GM18507 (cell line): ENCODE measurements around the gene DBH.
"Not testable (repeated sequence)": the region's sequence is repeated elsewhere in the genome, so short reads cannot be mapped to it uniquely, and the experiment has no call there.

Experiments used
- DNase-seq: peaks from one replicate; pipeline ENCODE4 v3.0.0; 2011; ENCODE audit warnings: low read depth; ENCODE audit not compliant: insufficient read length; ENCODE audit errors: extremely low spot score
- FAIRE-seq: peaks from 2 replicates; lab custom pipeline; 2011; peaks lifted over from hg19 to GRCh38; lab: Jason Lieb, UNC

DBH gene

DNA sequence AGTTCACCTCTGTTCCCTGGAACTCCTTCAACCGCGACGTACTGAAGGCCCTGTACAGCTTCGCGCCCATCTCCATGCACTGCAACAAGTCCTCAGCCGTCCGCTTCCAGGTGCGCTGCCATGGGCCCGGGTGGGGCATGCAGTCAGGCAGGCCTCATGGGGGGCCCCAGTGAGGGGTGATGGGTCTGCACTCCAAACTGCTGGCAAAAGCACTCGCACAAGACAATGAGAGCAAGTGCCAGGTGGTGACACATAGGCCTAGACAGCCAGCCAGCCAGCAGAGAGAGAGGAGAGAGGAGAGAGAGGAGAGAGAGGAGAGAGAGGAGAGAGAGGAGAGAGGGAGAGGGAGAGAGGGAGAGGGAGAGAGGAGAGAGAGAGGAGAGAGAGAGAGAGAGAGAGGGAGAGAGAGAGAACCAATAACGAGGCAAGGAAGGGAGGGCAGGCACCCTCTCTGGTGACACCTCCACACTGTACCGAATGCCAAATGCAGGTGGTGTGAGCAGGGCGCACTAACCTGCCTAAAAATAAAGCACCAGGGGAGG lies 21.0 kb downstream of the DBH start:
- FAIRE-seq (no peak), DNase-seq (no peak)

DNA sequence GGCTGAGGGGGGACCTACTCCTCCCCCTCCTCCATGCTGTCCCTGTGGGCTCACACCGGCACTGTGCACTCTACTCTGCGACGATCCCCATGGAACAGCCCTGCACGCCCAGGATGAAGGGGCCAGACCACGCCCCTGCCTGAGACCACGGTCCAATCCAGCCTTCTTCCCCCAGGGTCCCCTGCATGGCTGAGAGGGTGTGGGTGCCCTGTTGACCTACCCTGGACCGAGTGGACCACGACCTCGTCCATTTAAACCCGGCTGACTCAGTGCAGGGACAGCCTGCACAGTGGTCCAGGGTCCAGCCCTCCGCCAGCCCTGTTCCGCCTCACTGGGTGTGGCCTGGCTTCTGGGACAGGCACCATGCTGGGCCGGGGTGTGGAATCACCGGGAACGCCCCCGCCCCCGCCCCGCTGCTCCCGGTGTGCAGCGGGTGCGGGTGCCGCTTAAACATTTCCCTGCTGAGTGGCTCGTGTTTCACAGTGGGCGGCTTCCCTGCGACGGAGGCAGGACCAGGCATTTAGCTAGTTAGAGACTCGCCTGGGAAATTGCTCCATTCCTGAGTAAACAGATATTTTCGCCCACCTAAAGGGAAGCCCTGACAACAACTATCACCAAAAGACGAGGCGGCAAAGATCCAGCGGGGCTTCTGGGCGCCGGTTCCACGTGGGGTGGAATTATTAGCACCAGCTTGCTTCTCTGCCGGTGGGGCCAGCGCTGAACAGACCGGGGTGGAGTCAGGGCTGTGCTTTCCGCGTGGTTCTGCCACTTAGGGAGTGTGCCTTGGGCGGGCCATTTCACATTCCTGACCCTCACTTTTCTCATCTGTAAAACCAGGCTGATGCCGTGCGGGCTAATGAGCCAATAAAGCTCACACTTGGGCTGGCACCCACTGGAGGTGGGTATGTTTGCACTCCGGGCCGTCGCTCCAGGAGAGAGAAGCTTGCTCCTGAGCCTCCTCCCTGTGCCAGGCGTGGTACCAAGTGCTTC lies 22.6 kb downstream of the DBH start:
- DNase-seq (no peak), FAIRE-seq (no peak)

DNA sequence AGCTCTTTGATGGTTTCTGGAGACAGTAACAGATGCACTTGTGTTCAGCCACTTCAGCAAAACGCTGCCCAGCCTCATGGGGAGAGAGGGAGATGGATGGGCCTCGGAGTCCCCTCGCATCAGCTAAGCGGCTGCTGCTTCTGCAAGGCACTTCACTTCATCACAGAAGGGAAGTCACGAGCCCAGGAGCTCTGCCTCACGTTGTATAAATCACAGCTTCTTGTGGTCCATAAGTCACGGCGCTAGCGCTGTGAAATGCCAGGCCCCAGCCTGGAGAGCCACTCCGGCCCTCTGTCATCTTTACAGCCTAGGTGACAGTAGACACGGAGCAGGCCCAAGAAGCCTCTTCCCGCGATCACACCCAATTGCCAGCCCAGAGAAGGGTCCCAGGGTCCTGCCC lies 23.4 kb downstream of the DBH start:
- FAIRE-seq (no peak), DNase-seq (no peak)

DNA sequence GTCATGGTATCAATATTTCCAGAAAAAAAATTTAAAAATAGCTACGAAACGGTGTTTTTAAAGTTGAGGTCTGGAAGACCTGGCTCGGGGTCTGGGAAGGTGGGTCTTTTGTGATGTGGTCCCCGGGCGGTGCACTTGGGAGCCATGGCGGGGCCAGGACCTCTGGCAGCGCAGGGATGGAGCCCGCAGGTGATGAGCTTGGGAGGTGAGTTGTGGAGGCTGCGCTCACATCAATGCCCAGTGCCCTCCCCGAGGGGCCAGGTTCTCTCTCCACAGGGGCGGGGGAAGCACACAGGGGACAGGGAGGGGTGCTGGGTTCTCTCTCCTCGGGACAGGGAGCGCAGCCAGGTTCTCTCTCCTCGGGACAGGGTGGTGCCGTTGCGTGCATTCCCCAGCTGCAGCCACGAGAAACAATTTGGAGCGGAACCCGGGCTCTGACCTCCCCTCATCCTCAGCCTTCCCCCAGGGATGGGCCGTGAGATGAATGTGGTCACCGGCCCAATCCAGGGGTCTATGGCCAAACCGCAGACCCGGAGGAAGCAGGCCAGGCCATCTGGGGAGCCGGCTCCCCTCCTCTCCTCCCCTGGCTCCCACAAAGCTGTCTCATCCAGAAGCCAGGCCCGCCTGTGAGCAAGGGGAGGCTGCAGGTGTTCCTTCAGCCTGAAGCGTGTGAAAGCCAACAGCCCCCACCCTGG lies 25.8 kb downstream of the DBH start:
- FAIRE-seq (no peak), DNase-seq (no peak)

- FAIRE-seq (no peak), DNase-seq (no peak)
These were observed 28.2 kb downstream of the DBH start for GRCh38 chr9:133664173-133665050.

DNA sequence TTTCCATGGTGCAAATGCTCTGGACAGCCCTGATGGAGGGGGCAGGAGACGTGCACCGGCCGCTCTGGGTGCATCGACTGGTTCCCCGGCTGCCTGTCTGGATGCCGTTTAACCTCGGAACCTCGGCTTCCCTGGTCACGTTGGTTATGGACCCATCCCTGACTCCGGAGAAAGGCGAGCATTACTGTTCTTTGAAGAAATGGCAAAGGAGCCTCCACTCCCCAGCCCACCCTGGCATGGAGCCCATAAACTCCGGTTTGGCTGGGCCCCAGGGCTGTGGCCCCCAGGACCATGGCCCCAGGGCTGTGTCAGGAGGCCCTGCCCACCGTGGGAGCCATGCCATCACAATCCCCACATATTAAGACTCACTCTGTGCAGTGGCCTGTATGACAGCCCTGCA lies 28.9 kb downstream of the DBH start:
- DNase-seq (no peak), FAIRE-seq (no peak)

- no peak for FAIRE-seq
- no peak for DNase-seq
These were observed 29.4 kb downstream of the DBH start for GRCh38 chr9:133665535-133665934.

DNA sequence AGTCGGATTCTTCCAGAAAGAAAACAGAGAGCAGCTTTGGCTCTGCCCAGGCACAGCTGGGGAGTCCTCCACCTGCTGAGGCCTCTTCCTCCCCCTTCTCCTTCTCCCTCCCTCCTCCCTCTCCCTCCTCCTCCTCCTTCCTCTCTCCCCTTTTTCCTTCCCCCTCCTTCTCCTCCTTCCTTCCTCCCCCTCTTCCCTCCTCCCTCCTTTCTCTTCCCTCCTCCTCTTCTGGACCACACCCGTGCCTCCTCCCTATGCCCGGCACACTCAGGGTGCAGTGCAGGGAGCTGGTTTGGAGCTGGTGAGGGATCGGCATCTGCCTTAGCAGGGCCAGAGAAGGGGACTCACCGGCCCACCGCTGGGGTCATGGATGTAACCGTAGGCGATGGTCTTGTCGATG lies 30.2 kb downstream of the DBH start:
- DNase-seq (no peak), FAIRE-seq (no peak)

- FAIRE-seq (no peak), DNase-seq (no peak)
These were observed 30.7 kb downstream of the DBH start for GRCh38 chr9:133666845-133667244.

DNA sequence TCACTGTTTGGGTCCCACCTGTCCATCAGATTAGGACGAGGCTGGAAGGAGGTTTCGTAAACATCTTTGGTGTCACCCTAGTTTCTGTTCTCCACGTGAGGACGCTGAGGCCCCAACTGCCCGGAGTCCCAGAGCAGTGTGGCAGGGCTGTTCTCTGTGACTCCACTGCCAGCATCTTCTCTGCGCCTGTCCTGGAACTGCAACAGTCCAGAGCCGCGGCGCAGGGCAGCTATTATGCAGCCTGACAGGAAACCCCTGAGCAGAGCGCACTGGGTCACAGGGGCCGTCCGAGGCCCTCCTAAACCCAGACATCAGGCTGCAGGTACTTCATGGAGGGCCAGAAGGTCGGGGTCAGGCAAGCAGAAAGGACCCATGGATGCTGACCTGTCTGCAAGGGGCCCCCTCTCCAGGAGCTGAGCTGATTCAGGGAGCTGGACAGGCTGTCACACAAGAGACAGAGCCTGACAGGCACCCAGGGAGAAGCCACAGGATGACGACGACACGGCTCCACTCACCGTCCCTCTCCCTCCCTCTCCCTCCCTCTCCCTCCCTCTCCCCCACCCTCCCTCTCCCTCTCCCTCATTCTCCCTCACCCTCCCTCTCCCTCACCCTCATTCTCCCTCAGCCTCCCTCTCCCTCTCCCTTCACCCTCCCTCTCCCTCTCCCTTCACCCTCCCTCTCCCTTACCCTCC lies 31.7 kb downstream of the DBH start:
- no peak for DNase-seq
- no peak for FAIRE-seq

GRCh38 chr9:133669182-133669801 lies 33.1 kb downstream of the DBH start:
- DNase-seq, result no peak
- no peak for FAIRE-seq

GRCh38 chr9:133670466-133670865 lies 34.3 kb downstream of the DBH start:
- no peak for DNase-seq
- no peak for FAIRE-seq

DNA sequence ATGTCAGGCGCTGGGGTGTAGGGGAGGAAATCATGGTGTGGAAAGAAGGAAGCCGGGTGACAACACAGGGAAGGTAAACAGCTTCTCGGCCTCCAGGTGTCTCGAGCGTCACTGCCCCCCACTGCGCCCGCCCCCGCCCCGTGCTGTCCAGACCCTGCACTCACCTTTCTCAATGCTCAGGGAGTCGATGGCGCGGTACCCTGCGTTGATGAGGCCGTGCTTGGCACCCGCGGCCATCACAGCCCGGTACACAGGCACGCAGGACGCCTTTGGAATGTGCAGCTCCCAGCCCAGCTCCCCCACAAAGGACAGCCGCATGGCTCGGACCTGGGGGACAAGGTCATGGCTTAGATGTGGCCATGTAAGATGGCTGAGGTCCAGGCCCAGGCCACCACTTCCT lies 35.2 kb downstream of the DBH start:
- FAIRE-seq, result no peak

DNA sequence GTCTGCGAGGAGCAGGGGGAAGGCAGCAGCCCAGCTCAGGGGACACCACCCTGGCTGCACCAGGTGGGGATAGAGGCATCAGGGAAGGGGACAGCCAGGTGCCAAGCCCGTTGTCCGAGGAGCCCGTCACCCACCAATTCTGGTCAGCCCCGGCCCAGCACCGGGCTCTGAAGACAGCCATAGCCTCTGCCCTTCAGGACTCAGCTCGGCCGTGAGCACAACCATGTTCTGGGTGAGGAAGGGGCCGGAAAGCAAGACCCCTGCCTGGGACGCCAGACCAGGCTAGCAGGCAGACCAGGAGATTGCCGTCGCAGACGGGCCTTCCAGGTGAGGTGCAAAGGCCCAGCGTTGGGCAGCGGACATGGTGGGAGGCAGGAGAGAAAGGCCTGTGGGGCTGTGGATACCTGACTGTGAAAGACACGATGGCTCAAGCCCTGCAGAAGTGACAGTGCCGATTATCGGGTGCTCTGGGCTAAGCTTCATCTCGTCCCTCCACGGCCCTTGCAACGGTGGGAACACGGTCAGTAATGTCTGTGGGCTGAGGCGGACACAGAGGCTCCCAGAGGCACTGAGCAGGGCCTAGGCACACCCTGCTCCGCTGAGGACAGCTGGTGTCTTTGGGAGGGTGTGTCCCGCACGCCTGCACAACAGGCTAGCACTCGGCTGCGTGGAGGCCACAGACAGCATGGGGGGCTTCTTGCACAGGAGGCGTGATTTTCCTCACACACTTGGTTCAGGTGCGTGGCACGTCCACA lies 36.5 kb downstream of the DBH start:
- DNase-seq, result no peak
- no peak for FAIRE-seq

More for the DNA sequence above, 35.2 kb downstream of the DBH start:
- no peak for DNase-seq

DNA sequence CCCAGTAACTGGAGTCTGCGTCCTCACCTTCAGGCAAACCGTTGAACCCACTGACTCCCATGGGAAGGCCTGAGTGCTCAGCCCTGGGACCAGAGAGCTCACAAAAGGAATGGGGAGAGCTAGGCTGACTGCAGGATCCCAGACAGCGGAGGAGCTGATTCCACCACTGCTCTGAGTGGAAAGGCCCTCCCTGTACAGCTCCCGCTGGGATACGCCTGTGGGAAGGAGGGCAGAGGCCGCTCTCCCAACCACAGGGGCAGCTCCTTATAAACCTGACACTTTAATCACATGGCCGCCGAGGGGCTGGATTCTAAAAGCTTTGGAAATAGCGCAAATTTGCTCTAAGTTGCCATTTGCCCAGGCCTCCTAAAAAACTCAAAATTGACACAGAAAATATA lies 37.1 kb downstream of the DBH start:
- no peak for DNase-seq
- FAIRE-seq, result no peak

- DNase-seq (no peak), FAIRE-seq (no peak)
These were observed 37.9 kb downstream of the DBH start for GRCh38 chr9:133674091-133674490.

- DNase-seq, FAIRE-seq: not testable (repeated sequence)
These were observed 39.6 kb downstream of the DBH start for GRCh38 chr9:133675796-133676195.

DNA sequence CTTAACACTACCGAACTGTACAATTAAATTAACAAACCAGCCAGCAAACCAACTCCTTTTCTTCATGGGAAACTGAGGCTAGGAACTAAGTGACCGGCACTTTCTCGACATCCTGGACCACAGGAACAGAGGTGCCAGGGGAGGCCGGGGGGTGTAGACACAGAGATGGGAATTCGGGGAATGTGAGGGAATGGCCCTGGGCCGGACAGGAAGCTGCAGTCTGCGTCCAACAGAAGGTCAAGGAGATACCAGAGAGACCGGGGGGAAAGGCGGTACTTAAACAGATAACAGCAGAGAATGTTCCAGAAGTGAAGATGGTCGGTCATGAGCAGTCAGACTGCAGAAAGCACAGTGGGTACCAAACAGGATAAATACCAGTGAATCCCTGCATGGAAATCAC lies 40.3 kb downstream of the DBH start:
- FAIRE-seq, result no peak
- DNase-seq, result no peak
